ENCODE measurements around the gene SPHK2. TPM values are rescaled to one million over a fixed set of nuclear protein-coding genes. Genes with fewer than 3 reads are reported as not detected.

SPHK2 gene
- total and polyA plus RNA-seq, 2 experiments from 2014 or later: 22.5 to 25.3 TPM

GRCh38 chr19:48639483-48640375 is 20.4 kb downstream of the SPHK2 start:
- TF ChIP-seq CTCF (IDR thresholded peaks at IDR 0.05; ENCODE audit: low read depth, low read length): no peak
- Histone ChIP-seq H3K4me1 (ENCODE audit: low read depth) (peaks cover 7% of the 10 kb centered on the region), H3K36me3 (no peaks in the 10 kb centered on the region), H3K27me3 (no peaks in the 10 kb centered on the region), H3K9me3 (ENCODE audit: low read depth) (no peaks in the 10 kb centered on the region), H3K27ac (no peak overlapping the region), H3K4me3 (no peak overlapping the region)
- DNase-seq (ENCODE audit: low read depth in 1 of 2, low spot score in 1 of 2): no peak

GRCh38 chr19:48641850-48642249 is 22.5 kb downstream of the SPHK2 start:
- DNase-seq (ENCODE audit: low read depth in 1 of 2, low spot score in 1 of 2): no peak
- no peaks in the 10 kb centered on the region for H3K36me3 ChIP-seq
- H3K27ac ChIP-seq: no peak overlapping the region
- H3K27me3 ChIP-seq: no peaks in the 10 kb centered on the region
- H3K4me1 ChIP-seq (ENCODE audit: low read depth): peaks cover 4% of the 10 kb centered on the region
- H3K9me3 ChIP-seq (ENCODE audit: low read depth): no peaks in the 10 kb centered on the region
- no peak overlapping the region for H3K4me3 ChIP-seq
- no peak for TF ChIP-seq CTCF (IDR thresholded peaks at IDR 0.05; ENCODE audit: low read depth, low read length)

GRCh38 chr19:48642862-48643261 is 23.6 kb downstream of the SPHK2 start:
- H3K36me3 ChIP-seq: no peaks in the 10 kb centered on the region
- no peak overlapping the region for H3K4me3 ChIP-seq
- H3K9me3 ChIP-seq (ENCODE audit: low read depth): no peaks in the 10 kb centered on the region
- no peak overlapping the region for H3K27ac ChIP-seq
- TF ChIP-seq CTCF (IDR thresholded peaks at IDR 0.05; ENCODE audit: low read depth, low read length): no peak
- no peaks in the 10 kb centered on the region for H3K27me3 ChIP-seq
- peaks cover 4% of the 10 kb centered on the region for H3K4me1 ChIP-seq (ENCODE audit: low read depth)
- DNase-seq (ENCODE audit: low read depth in 1 of 2, low spot score in 1 of 2): no peak

GRCh38 chr19:48644355-48644754 is 25.0 kb downstream of the SPHK2 start:
- no peak overlapping the region for H3K4me3 ChIP-seq
- H3K27ac ChIP-seq: no peak overlapping the region
- H3K36me3 ChIP-seq: no peaks in the 10 kb centered on the region
- no peaks in the 10 kb centered on the region for H3K9me3 ChIP-seq (ENCODE audit: low read depth)
- TF ChIP-seq CTCF (IDR thresholded peaks at IDR 0.05; ENCODE audit: low read depth, low read length): no peak
- no peak for DNase-seq (ENCODE audit: low read depth in 1 of 2, low spot score in 1 of 2)
- no peaks in the 10 kb centered on the region for H3K27me3 ChIP-seq
- H3K4me1 ChIP-seq (ENCODE audit: low read depth): no peaks in the 10 kb centered on the region

- peak; percentile 84 to 86 for DNase-seq (ENCODE audit: low read depth in 1 of 2, low spot score in 1 of 2)
- Histone ChIP-seq H3K27me3 (no peaks in the 10 kb centered on the region), H3K36me3 (no peaks in the 10 kb centered on the region), H3K4me3 (peak overlapping the region; percentile 45), H3K9me3 (ENCODE audit: low read depth) (no peaks in the 10 kb centered on the region), H3K4me1 (ENCODE audit: low read depth) (no peaks in the 10 kb centered on the region), H3K27ac (no peak overlapping the region)
- no peak for TF ChIP-seq CTCF (IDR thresholded peaks at IDR 0.05; ENCODE audit: low read depth, low read length)
These were observed 25.7 kb downstream of the SPHK2 start for GRCh38 chr19:48644839-48645619.

Measured in cardiac muscle cell (in vitro differentiated cells and primary cell).